Large intestine (tissue), 3 donors: ENCODE data around the gene SLC2A14. TPM values are rescaled to one million over a fixed set of nuclear protein-coding genes. Genes with fewer than 3 reads are reported as not detected.
"Not testable (repeated sequence)": the region's sequence is repeated elsewhere in the genome, so short reads cannot be mapped to it uniquely, and the experiment has no call there.

ENCODE experiments used
- DNase-seq, 2 donors: peaks; one replicate each; pipeline versions ENCODE4 v3.0.0 to v3.0.0-alpha.2; 2013
- H3K27ac ChIP-seq: one replicate; pipeline ENCODE4 v1.5.1; 2013; ENCODE audit warnings: low read length
- H3K27me3 ChIP-seq: 2 replicates; pipeline ENCODE4 v1.6.1; 2013; ENCODE audit warnings: low read length; ENCODE audit not compliant: control insufficient read depth, insufficient read depth
- H3K36me3 ChIP-seq: 2 replicates; pipeline ENCODE4 v1.6.1; 2013; ENCODE audit warnings: low read length; ENCODE audit not compliant: control insufficient read depth, insufficient read depth
- H3K4me1 ChIP-seq: one replicate; pipeline ENCODE4 v1.6.1; 2013; ENCODE audit warnings: low read length; ENCODE audit not compliant: control insufficient read depth, insufficient read depth
- H3K4me3 ChIP-seq: one replicate; pipeline ENCODE4 v1.5.1; 2013; ENCODE audit warnings: low read length
- H3K9me3 ChIP-seq: one replicate; pipeline ENCODE4 v1.6.1; 2013; ENCODE audit warnings: mild to moderate bottlenecking, low read depth, low read length, moderate library complexity; ENCODE audit not compliant: control insufficient read depth
- WGBS: methylation state at CpG from one replicate; pipeline ENCODE4 v1.1.5; 2013; ENCODE audit warnings: low lambda C conversion rate; ENCODE audit not compliant: insufficient coverage; 5-methylcytosine and 5-hydroxymethylcytosine counted together
- polyA plus RNA-seq: library from polyadenylated mRNA; unstranded; fragments of 120-200 nt; gene quantifications from one replicate; pipeline ENCODE4 v1.2.1, GENCODE V29; 2013

SLC2A14 gene
- polyA plus RNA-seq, 1 donor: 0.55 TPM

DNA sequence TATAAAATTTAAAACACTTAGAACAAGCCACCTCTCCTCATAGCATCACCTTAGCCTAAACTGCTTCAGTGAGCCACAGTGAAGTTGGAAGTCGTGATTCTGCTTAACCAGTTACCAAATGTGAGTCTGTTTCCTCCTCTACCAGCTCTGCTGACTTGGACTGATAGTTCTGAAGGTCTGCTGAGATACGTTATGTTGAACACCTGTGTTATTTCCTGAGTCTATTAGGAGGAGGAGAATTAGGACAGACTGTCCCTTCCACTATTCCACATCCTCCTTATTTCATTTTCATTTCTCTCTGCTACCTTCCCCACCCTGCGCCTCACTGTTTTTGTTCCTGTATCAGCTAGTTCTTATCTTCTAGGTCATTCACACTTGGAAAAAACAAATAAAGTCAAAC is 2.4 kb downstream of the SLC2A14 start:
- 14% methylated on average over 1 of the region's 3 CpGs for WGBS
- Histone ChIP-seq H3K9me3 (peaks cover 5% of the 10 kb centered on the region), H3K36me3 (no peaks in the 10 kb centered on the region), H3K4me3 (no peak overlapping the region), H3K4me1 (no peaks in the 10 kb centered on the region), H3K27ac (no peak overlapping the region), H3K27me3 (peaks cover 23% of the 10 kb centered on the region)
- DNase-seq: no peak

DNA sequence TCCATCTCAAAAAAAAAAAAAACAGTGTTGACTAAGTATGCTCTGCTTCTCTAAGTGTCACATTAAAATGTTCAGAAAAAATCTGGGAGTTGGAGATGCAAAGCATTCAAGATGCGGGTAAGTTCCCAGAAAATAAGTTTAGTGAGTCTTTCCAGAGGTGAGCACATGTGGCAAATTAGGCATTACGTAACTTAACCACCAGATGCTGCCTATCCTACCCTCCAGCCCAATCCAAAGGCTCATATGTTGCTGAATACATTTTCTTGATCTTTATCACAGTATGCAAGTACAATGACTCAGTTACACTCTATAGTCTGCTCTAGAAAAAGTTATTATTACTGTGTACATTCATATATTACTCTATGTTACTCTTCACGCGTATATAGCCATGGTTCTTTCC is 3.6 kb downstream of the SLC2A14 start:
- H3K27me3 ChIP-seq: peaks cover 23% of the 10 kb centered on the region
- peaks cover 5% of the 10 kb centered on the region for H3K9me3 ChIP-seq
- no peaks in the 10 kb centered on the region for H3K4me1 ChIP-seq
- H3K4me3 ChIP-seq: no peak overlapping the region
- WGBS: 80% methylated on average over 1 of the region's 4 CpGs
- no peak overlapping the region for H3K27ac ChIP-seq
- DNase-seq: no peak
- H3K36me3 ChIP-seq: no peaks in the 10 kb centered on the region

DNA sequence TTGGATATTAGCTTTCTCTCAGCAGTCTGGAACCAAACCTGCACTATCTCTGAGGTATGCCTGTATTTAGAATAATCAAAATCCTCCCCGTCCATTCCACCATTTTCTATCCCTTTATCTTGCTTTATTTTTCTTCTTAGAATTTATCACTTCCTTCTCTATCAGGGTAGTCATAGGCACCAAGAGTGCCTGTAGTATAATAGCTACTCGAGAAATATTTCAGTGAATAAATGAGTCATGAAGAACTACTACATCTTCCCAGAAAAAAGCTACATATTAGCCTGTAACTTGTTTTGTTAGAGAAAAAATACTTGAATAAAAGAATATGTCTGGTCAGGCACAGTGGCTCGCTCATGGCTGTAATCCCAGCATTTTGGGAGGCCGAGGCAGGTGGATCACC is 4.3 kb downstream of the SLC2A14 start:
- no peak overlapping the region for H3K4me3 ChIP-seq
- no peak overlapping the region for H3K27ac ChIP-seq
- H3K27me3 ChIP-seq: peaks cover 19% of the 10 kb centered on the region
- WGBS: 100% methylated on average over 1 of the region's 4 CpGs
- H3K36me3 ChIP-seq: no peaks in the 10 kb centered on the region
- DNase-seq: no peak
- peaks cover 5% of the 10 kb centered on the region for H3K9me3 ChIP-seq
- H3K4me1 ChIP-seq: no peaks in the 10 kb centered on the region

DNA sequence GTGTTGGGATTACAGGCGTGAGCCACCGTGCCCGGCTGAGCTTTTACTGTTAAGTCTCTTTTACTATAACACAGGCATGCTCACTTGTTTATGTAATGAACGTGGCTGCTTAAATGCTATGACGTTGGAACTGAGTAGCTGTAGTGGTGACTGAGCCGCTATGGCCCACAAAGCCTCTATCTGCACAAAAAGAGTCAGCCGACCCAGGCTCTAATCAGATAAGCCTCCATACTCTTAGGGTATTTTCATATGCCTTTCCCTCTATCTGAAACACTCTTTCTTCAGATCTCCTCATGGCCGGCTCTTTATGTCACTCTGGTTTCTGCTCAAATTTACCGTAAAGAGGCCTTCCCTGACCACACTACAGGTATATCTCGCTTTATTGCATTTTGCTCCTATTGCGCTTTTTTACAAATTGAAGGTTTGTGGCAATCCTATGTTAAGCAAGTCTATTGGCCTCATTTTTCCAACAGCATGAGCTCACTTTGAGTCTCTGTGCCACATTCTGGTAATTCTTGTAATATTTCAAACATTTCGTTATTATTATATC is 8.0 kb downstream of the SLC2A14 start:
- Histone ChIP-seq H3K27ac (no peak overlapping the region), H3K4me1 (no peaks in the 10 kb centered on the region), H3K36me3 (no peaks in the 10 kb centered on the region), H3K27me3 (no peaks in the 10 kb centered on the region), H3K4me3 (no peak overlapping the region), H3K9me3 (no peaks in the 10 kb centered on the region)
- WGBS: 100% methylated on average over 2 of the region's 12 CpGs
- no peak for DNase-seq

DNA sequence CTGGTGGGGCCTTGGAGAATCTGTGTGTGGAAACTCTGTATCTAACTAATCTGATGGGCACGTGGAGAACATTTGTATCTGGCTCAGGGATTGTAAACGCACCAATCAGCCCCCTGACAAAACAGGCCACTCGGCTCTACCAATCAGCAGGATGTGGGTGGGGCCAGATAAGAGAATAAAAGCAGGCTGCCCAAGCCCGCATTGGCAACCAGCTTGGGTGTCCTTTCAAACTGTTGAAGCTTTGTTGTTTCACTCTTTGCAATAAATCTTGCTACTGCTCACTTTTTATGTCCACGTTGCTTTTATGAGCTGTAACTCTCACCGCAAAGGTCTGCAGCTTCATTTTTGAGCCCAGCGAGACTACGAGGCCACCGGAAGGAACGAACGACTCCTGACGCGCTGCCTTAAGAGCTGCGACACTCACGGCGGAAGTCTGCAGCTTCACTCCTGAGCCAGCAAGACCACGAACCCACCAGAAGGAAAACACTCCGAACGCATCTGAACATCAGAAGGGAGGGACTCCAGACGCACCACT is 9.8 kb downstream of the SLC2A14 start:
- H3K36me3 ChIP-seq, DNase-seq, H3K27ac ChIP-seq, H3K27me3 ChIP-seq, H3K4me3 ChIP-seq, H3K9me3 ChIP-seq, H3K4me1 ChIP-seq: not testable (repeated sequence)
- WGBS: 80% methylated on average over 1 of the region's 20 CpGs

DNA sequence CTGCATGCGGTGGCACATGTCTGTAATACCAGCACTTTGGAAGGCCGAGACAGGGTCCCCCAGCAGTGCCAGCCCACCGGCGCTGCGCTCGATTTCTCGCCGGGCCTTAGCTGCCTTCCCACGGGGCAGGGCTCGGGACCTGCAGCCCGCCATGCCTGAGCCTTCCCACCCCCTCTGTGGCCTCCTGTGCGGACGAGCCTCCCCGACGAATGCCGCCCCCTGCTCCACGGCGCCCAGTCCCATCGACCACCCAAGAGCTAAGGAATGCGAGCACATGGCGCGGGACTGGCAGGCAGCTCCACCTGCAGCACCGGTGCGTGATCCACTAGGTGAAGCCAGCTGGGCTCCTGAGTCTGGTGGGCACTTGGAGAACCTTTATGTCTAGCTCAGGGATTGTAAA is 10.4 kb downstream of the SLC2A14 start:
- not testable (repeated sequence) for H3K4me3 ChIP-seq, H3K27ac ChIP-seq, H3K27me3 ChIP-seq, H3K36me3 ChIP-seq, DNase-seq, H3K9me3 ChIP-seq, H3K4me1 ChIP-seq
- WGBS: no CpG with 5 or more reads among the region's 24 CpGs

DNA sequence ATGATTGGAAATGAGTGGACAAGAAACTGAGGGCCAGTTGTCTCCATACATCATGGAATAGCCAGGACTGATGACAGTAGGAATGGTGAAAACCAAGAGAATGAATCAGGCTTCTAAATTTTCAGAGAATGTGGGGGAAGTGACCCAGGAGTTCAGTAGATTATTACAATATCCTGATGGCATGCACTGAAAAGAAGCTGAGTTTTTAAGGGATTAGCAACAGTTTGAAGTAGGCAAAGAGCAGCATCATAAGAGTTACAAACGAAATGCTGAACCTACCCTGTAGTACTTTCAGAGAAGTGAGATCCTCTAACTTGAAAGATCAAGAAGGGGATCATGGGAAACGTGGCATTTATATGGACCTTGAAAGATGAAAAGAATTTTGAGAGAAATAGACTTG is 13.2 kb downstream of the SLC2A14 start:
- H3K9me3 ChIP-seq: no peaks in the 10 kb centered on the region
- H3K27ac ChIP-seq: no peak overlapping the region
- no peaks in the 10 kb centered on the region for H3K4me1 ChIP-seq
- H3K4me3 ChIP-seq: no peak overlapping the region
- WGBS: no CpG with 5 or more reads among the region's 2 CpGs
- H3K27me3 ChIP-seq: no peaks in the 10 kb centered on the region
- no peak for DNase-seq
- H3K36me3 ChIP-seq: no peaks in the 10 kb centered on the region

DNA sequence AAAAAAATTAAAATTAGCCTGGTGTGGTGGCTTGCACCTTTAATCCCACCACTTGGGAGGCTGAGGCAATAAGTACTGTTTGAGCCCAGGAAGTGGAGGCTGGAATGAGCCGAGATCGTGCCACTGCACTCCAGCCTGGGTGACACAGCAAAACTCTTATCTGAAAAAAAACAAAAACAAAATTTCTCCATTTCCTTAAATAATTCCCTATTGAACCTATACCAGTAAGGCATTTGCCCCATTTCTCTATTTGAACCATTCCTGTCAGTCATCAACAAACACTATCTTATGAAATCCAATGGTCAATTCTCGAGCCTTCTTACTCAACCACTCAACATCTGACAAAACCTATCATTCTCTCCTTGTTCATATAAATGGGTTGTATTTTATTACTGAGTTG is 14.7 kb downstream of the SLC2A14 start:
- WGBS: 89% methylated on average over 1 of the region's 3 CpGs
- DNase-seq: no peak
- H3K27me3 ChIP-seq: no peaks in the 10 kb centered on the region
- H3K4me1 ChIP-seq: no peaks in the 10 kb centered on the region
- H3K36me3 ChIP-seq: no peaks in the 10 kb centered on the region
- no peaks in the 10 kb centered on the region for H3K9me3 ChIP-seq
- H3K27ac ChIP-seq: no peak overlapping the region
- H3K4me3 ChIP-seq: no peak overlapping the region

DNA sequence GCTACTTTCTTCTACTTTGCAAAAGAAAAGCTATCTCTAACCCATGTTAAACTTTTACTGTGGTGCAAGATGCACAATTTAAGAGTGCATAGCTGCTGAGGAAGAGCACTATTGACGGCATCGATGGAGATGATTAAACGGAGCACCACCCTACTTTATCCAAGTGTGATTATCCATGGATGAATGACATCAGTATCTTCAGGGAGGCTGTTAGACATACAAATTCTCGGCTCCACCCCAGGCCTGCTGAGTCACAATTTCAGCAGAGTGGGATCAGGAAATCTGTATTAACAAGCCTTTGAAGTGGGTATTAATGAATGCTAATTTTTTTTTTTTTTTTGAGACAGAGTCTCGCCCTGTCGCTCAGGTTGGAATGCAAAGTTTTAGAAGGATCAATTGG is 16.2 kb downstream of the SLC2A14 start:
- Histone ChIP-seq H3K4me3 (no peak overlapping the region), H3K9me3 (no peaks in the 10 kb centered on the region), H3K36me3 (no peaks in the 10 kb centered on the region), H3K27ac (no peak overlapping the region), H3K4me1 (no peaks in the 10 kb centered on the region), H3K27me3 (no peaks in the 10 kb centered on the region)
- no CpG with 5 or more reads among the region's 6 CpGs for WGBS
- DNase-seq: no peak

DNA sequence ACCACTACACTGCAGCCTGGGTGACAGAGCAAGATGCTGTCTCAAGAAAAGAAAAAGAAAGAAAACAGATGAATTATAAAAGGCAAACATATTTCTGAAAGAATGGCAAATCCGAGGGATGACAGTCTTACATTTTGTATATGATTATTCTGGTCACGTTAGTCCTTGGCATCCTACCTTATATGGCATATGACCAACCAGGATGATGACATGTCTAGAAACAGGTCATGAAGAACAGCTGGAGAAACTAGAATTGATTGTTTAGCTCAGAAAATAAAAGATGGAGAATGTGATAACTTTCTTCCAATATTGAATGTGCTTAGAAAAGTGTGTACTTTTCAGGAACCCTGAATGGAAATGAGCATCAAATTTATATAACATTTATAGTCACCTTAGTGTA is 19.2 kb downstream of the SLC2A14 start:
- Histone ChIP-seq H3K4me1 (no peaks in the 10 kb centered on the region), H3K9me3 (no peaks in the 10 kb centered on the region), H3K27me3 (no peaks in the 10 kb centered on the region), H3K4me3 (no peak overlapping the region), H3K36me3 (no peaks in the 10 kb centered on the region), H3K27ac (no peak overlapping the region)
- 100% methylated on average over 1 of the region's 2 CpGs for WGBS
- DNase-seq: no peak

DNA sequence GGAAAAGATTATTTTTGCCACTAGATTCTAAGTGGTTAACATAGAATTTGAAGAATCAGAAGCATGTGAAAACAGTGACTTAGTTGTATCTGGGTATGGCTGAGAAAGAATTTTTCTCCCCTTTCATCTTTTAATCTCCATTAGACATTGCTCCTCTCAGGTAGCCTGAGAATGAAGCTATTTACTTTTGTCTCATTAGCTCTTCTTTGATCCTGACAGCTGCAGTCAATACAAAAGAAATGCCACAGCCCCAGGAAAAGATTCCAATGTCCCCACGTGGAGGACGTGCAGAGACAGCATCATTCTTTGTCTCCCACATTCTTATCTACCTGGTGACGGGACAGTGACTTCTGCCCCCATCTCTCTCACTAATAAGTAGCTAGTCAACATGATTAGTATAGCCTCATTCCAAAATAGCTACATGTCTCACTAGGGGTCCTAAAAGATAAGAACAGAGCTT is 21.1 kb downstream of the SLC2A14 start:
- H3K4me3 ChIP-seq, H3K9me3 ChIP-seq, H3K27me3 ChIP-seq, H3K27ac ChIP-seq, DNase-seq, H3K36me3 ChIP-seq, H3K4me1 ChIP-seq: not testable (repeated sequence)
- no CpG with 5 or more reads among the region's 3 CpGs for WGBS
